Glomerular visceral epithelial cell (primary cell): Measurements from ENCODE around the gene PI4KA.
"Not testable (repeated sequence)": the region's sequence is repeated elsewhere in the genome, so short reads cannot be mapped to it uniquely, and the experiment has no call there.

ENCODE experiments used
- DNase-seq: peaks from one replicate; pipeline ENCODE4 v3.0.0-alpha.2; 2016; ENCODE audit errors: extremely low spot score

PI4KA gene

DNA sequence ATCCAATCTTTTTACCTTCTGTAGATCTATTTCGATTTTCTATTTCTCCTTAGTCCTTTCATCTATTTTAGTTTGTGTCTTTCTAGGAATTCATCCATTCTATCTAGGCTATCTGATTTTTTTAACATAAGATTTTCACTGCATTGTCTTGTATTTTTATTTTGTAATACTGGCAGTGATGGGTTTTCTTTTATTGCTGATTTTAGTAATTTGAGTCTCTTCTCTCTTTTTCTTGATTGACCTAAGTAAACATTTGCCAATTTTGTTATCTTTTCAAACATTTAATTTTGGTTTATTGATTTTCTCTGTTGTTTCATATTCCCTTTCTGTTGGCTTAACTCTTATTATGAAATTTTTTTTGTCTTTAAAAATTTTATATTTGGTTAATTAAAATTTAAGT lies 192.1 kb downstream of the PI4KA start:
- DNase-seq, result no peak

DNA sequence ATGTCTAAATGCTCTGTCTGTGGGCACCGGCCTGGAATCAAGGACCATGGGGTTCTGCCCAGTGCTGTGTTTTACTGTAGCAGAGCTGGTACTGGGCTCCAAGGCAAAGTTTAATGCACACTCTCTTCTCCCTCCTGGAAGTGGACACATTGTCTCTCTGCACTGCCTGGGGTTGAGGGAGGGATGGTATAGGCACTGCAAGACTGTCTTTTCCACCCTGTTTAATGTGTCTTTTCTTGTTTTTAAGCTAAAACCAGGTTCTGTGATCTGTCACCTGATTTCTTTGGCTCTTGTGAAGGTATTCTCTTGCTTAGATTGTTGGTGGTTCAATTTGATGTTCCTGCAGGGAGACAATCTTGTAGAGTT lies 194.0 kb downstream of the PI4KA start:
- DNase-seq, result no peak

DNA sequence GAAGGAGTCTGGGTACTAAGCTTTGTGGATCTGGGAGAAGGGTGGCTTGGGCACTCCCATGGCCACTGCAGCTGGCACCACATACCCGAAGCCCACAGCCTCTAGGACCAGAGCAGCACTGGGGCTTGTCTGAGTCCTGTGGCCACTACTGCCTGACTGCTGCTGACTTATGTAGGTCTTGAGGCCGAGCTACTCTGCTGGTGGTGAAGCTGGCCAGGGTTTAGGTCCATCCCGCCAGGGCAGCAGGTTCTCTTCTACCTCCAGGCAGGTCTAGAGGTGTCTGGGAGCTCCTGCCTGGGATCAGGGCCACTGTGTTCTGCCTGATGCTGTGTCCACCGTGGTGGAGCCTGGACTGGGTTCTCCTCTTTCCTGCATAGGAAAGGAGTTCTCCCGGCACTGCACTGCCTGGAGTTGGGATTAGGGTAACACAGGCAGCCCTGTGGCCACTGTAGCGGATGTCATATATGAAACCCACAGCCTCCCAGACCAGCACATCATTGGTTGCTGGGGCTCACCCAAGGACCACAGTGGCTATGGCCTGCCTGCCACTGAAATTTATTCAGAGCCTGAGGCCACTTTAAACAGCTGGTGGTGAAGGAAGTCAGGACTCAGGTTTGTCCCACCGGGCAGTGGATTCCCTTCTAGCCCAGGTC lies 194.5 kb downstream of the PI4KA start:
- DNase-seq, result no peak

DNA sequence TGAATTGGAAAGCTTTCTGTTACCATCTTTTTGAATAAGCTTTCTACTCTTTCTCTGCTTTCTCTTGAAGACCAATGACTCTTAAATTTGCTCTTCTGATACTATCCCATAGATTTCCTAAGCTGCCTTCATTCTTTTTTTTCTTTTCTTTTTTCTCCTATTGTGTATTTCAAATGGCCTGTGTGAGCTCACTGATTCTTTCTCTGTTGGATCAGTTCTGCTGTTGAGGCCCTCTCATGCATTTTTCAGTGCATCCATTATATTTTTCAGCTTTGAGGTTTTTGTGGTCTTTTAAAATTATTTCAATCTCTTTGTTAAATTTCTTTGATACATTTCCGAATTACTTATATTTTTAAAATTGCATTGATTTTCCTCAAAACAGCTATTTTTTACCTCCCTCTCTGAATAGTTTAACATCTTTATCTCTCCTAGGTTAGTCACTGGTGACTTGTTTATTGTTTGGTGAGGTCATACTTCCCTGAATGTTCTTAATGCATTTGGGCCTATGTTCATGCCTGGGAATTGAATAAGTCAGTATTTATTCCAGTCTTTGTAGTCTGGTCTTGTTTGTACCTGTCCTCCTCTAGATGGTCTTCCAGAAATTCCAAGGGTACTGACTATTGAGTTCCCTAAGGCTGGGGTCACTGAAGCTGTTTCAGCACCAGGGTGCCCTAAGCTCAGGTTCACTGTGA lies 195.3 kb downstream of the PI4KA start:
- DNase-seq, result no peak

DNA sequence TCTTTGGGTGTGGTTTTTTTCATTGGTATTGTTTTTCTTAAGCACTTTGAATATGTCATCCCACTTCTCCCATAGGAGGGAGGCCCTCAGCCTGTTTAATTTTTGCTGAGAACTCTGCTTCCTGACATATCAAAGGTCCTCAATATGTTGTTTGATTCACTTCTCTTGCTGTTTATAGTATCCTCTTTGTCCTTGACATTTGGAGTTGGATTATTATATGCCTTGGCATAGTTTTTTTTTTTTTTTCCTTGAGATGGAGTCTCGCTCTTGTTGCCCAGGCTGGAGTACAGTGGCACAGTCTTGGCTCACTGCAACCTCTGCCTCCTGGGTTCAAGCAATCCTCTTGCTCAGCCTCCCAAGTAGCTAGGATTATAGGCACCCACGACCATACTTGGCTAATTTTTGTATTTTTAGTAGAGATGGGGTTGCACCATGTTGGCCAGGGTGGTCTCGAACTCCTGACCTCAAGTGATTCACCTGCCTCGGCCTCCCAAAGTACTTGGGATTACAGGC lies 196.0 kb downstream of the PI4KA start:
- DNase-seq, result not testable (repeated sequence)

DNA sequence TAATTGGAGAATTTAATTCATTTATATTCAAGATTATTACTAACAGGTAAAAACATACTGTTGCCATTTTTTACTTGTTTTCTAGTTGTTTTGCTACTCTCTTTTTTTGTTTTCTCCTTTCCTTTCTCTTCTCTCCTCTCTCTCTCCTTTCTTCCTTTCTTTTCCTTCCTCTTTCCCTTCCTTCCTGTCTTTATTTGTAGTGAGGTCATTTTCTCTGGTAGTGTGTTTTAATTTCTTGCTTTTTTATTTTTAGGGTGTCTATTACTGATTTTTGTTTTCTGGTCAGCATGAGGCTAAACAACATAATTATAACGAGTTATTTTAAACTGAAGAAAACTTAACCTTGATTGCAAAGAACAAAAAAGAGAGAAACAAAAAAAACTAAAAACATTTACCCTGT lies 197.1 kb downstream of the PI4KA start:
- no peak for DNase-seq

DNA sequence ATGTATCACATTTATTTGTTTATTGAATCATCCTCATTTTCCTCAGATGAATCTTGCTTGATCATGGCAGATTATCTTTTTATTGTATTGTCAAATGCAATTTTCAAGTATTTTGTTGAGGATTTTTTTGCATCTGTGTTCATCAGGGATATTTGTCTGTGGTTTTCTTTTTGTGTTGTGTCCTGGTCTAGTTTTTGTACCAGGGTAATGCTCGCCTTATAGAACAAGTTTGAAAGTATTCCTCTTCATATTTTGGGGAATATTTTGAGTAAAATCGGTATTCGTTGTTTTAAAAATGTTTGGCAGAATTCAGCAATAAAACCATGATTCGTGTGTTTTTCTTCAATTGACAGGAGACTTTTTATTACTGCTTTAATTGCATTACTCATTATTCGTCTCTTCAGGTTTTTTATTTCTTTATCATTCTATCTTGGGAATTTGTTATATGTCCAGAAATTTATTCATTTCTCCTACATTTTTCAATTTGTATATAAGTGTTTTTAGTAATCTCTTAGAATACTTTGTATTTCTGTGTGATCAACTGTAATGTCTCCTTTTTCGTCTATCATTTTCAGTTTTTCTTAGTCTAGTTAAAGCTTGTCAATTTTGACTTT lies 198.1 kb downstream of the PI4KA start:
- DNase-seq, result no peak

DNA sequence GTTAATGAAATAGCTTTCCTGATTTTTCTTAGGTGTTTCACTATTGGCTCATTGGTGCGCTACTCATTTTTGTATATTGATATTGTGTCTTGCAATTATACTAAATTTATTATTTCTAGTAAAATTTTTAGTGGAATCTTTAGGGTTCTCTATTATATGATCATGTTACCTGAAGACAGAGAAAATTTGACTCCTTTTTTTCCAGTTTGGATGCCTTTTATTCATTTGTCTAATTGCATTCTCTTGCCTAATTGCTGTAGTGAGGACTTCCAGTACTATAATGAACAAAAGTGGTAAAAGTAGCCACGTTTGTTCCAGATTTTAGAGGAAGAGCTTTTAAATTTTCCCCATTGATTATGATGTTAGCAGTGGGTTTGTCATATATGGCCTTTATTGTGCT lies 198.7 kb downstream of the PI4KA start:
- no peak for DNase-seq

DNA sequence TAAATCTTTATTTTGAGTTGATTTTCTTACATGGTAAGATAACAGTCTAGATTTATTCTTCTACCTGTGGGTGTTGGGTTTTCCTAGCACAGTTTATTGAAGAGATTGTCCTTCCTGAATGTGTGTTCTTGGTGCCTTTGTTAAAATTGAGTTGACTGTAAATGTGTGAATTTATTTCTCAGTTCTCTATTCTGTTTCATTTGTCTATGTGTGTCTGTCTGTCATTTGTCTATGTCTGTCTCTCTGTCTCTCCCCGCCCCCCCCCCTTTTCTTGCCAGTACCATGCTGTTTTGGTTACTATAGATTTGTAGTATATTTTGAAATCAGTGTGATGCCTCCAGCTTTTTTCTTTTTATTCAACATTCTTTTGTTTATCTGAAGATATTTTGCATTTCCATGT lies 199.4 kb downstream of the PI4KA start:
- DNase-seq, result no peak

DNA sequence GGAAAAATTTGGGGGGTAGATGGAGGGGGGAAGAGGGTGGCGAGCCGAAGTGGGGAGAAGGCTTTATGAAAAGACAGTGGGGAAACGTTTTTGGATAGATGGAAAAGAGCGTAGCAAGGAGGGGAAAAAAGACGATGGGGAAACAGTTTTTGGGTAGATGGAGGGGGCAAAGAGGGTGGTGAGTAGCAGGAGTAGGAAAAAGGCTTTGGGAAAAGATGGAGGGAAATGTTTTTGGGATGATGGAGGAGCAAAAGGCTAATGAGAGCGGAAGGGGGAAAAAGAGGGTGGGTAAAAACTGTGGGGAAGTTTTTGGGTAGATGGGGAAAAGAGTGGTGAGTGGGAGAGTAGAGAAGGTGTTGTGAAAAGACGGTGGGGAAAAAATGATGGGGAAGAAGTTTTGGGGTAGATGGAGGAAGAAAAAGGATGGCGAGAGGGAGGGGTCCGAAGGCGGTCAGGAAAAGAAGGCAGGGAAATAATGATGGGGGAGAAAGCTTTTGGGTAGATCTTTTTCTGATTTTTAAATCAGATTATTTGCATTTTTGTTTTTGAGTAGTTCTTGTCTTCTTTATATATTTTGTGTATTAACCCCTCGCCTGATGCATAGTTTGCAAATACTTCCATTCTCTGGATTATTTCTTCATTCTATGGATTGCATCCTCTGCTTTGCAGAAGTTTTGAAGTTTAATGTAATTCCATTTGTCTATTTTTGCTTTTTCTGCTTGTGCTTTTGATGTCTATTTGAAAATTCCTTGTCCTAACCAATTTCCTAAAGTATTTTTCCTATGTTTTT lies 200.0 kb downstream of the PI4KA start:
- no peak for DNase-seq

DNA sequence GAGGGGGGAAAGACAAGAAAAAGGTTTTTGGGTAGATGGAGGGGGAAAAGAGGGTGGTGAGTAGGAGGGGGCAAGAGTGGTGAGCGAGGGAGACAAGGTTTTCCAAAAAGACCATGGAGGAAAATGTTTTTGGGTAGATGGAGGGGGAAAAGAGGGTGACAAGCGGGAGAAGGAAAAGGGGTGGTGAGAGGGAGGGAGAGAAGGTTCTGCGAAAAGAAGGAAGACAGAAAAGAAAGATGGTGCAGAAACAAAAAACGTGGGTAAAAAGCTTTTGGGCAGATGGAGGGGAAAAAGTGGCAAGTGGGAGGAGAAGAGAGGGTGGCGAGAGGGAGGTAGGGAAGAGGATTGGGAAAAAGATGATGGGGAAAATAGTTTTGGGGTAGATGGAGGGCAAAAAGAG lies 200.6 kb downstream of the PI4KA start:
- DNase-seq, result no peak
